Transverse colon (tissue), 4 donors: Measurements from ENCODE around the gene SEC22A. TPM values are rescaled to one million over a fixed set of nuclear protein-coding genes. Genes with fewer than 3 reads are reported as not detected.

Experiments used
- DNase-seq: peaks from one replicate; pipeline ENCODE4 v3.0.0-alpha.2; 2019
- H3K27ac ChIP-seq, 4 donors: fragments of 200-600 bp; sonication (generic); 2 replicates each; pipeline ENCODE4 v1.5.1; 2016 to 2018; ENCODE audit warnings: inconsistent platforms in 4 of 4
- H3K27me3 ChIP-seq: fragments of 200-600 bp; sonication (generic); 2 replicates; pipeline ENCODE4 v1.5.1; 2017; ENCODE audit warnings: inconsistent platforms
- H3K36me3 ChIP-seq, 4 donors: fragments of 200-600 bp; sonication (generic); 2 replicates each; pipeline ENCODE4 v1.5.1; 2017 to 2019; ENCODE audit warnings: inconsistent platforms in 4 of 4
- H3K4me1 ChIP-seq, 4 donors: fragments of 200-600 bp; sonication (generic); 2 replicates each; pipeline ENCODE4 v1.5.1; 2017 to 2020; ENCODE audit warnings: inconsistent platforms in 4 of 4
- H3K4me3 ChIP-seq, 4 donors: fragments of 200-600 bp; sonication (generic); 1 replicate in 1 of 4; 2 replicates in 3 of 4; pipeline versions ENCODE4 v1.5.1 to v1.6.1; 2017 to 2019; ENCODE audit warnings: inconsistent platforms in 4 of 4
- H3K9me3 ChIP-seq, 2 donors: fragments of 200-600 bp; sonication (generic); 2 replicates each; pipeline ENCODE4 v1.5.1; 2017 to 2019; ENCODE audit warnings: inconsistent platforms in 2 of 2
- EP300 ChIP-seq: sonication (generic); formaldehyde crosslinking; IDR thresholded peaks from one replicate; pipeline ENCODE4 v1.6.1; 2017; ENCODE audit warnings: antibody characterized with exemption, low read depth
- POLR2A ChIP-seq: fragments of 450-650 bp; IDR thresholded peaks from one replicate; pipeline ENCODE4 v1.6.1; 2016; ENCODE audit warnings: antibody characterized with exemption, mild to moderate bottlenecking, moderate library complexity
- POLR2AphosphoS5 ChIP-seq, 3 donors: sonication (generic); formaldehyde crosslinking; IDR thresholded peaks; one replicate each; pipeline ENCODE4 v1.6.1; 2016; ENCODE audit warnings: antibody characterized with exemption in 3 of 3
- WGBS, 2 donors: methylation state at CpG; one replicate each; pipeline ENCODE4 v1.1.5; 2018; ENCODE audit warnings: low coverage in 1 of 2; 5-methylcytosine and 5-hydroxymethylcytosine counted together
- in situ Hi-C, 4 donors: fragments of 200-750 bp; cut with MboI; loops; one replicate each; pipeline versions ENCODE4 v1.15.0 to v1.15.1; 2017; ENCODE audit warnings: low sequenced_read_pairs in 3 of 4, low pct_ligation_motif_present in 1 of 4, low pct_unique_long_range_greater_than_20kb in 1 of 4
- intact Hi-C: fragments of 100-400 bp; cut with DNase I; formaldehyde crosslinking; loops from one replicate; pipeline ENCODE4 v1.15.1; 2023; ENCODE audit warnings: low total_unique reads
- total RNA-seq, 4 donors: library from RNA; depleted of rRNA; stranded (reverse); fragments of >200 nt; gene quantifications; one replicate each; pipeline ENCODE4 v1.1.0, GENCODE V29; 2016
- TF ChIP-seq, protein P1 (sequence below), 5 experiments: fragments of 200-600 bp in 3 of 5; fragments of 450-650 bp in 2 of 5; sonication (generic) in 3 of 5; IDR thresholded peaks; 1 replicate in 2 of 5; 2 replicates in 3 of 5; pipeline ENCODE4 v1.5.1; 2016 to 2017; ENCODE audit warnings: antibody characterized with exemption in 5 of 5, inconsistent platforms in 3 of 5, mild to moderate bottlenecking in 2 of 5, moderate library complexity in 1 of 5

Gene SEC22A
- total RNA-seq, 4 donors from 2014 or later, result 4.5 to 33.8 (median 17.6) TPM

DNA sequence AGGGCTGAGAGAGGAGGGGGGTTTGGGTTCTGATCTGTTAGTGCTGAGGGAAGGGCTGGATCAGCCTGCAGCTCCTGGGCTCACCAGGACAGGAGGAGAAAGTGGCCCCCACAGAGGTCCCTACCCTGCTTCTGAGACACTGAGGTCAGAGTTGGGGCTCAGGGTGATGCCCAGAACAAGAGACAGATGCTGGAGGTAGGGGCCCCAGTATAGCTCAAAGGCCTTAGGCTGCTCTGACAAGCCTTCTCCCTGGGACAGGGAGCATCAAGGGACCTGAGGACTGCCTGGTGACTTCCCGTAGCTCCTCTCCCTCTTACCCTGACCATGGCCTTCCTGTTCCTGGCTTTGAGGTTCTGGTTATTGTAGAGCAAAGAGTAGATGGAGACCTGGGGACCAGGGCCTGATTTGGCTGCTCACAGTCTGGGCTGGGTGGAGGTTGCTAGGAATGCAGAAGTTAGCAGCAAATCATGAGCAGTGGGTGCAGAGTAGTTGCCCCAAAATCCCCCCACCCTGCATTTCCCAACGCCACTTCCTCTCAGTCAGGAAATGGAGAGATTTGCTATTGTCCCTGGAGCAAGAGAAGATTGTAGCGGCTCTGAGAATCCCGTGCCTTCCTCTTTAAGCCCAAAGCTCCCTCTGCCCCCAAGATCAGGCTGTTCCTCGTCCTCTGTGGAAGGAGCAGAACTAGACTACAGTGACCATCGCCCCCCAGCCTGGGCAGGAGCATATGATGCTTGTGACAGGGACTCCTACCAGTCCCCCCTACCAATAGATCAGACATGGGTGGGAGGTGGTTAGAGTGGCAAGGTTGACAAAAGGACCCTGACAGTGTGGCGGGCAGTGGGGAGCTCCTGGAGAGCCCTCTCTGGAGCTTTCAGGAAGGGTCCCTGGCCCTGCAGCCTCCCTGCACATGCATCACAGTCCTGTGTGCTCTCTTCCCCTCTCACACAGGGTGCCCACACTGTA, 47.4 kb upstream of the SEC22A start:
- peaks cover 0 to 8% (median 0%) of the 10 kb centered on the region in 4 donors for H3K36me3 ChIP-seq
- intact Hi-C loops, result no loop called here
- H3K4me1 ChIP-seq, result no peaks in the 10 kb centered on the region
- H3K27ac ChIP-seq, result no peak overlapping the region
- TF ChIP-seq POLR2A, result no peak
- TF ChIP-seq, protein P1, sequence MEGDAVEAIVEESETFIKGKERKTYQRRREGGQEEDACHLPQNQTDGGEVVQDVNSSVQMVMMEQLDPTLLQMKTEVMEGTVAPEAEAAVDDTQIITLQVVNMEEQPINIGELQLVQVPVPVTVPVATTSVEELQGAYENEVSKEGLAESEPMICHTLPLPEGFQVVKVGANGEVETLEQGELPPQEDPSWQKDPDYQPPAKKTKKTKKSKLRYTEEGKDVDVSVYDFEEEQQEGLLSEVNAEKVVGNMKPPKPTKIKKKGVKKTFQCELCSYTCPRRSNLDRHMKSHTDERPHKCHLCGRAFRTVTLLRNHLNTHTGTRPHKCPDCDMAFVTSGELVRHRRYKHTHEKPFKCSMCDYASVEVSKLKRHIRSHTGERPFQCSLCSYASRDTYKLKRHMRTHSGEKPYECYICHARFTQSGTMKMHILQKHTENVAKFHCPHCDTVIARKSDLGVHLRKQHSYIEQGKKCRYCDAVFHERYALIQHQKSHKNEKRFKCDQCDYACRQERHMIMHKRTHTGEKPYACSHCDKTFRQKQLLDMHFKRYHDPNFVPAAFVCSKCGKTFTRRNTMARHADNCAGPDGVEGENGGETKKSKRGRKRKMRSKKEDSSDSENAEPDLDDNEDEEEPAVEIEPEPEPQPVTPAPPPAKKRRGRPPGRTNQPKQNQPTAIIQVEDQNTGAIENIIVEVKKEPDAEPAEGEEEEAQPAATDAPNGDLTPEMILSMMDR (IDR thresholded peaks at IDR 0.05), result no peak
- TF ChIP-seq POLR2AphosphoS5 (IDR thresholded peaks at IDR 0.05), result no peak
- no peak for TF ChIP-seq EP300
- WGBS, 2 donors, result 95% methylated on average over 7 of the region's 7 CpGs; no CpG with 5 or more reads in 1 of the 2 donors
- no peaks in the 10 kb centered on the region for H3K27me3 ChIP-seq
- in situ Hi-C loops, result no loop called here
- no peak for DNase-seq
- H3K4me3 ChIP-seq, result no peak overlapping the region
- H3K9me3 ChIP-seq, result no peaks in the 10 kb centered on the region

DNA sequence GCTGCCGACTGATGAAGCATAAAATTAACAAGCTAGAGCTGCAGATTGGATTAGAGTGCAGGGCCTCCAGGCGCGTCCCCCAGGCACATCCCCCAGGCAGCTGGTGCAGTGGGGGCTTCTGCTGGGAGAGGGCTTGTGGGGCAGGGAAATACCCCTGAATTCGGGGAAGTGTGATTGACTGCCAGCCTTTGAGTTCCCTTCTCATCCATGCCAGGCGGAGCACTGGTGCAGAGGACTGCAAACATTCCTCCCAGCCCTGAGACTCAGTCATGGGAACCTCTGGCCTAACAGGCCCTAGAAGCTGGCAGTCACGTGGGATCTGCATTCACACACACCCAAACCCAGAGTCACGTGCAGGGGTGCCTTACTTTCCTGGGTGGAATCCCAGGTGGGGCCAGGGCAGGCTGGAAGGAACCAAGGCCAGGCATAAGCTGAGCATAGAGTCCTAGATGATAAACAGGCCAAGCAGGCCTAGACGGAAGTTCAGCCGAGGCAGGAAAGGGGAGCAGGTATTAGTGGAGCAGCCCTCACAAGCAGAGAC, 46.2 kb upstream of the SEC22A start:
- intact Hi-C loops (no loop called here), in situ Hi-C loops (no loop called here)
- no peak overlapping the region for H3K27ac ChIP-seq
- no peaks in the 10 kb centered on the region for H3K9me3 ChIP-seq
- TF ChIP-seq POLR2AphosphoS5 (IDR thresholded peaks at IDR 0.05), result no peak
- TF ChIP-seq, protein P1 (IDR thresholded peaks at IDR 0.05), result no peak
- no peak for TF ChIP-seq EP300
- TF ChIP-seq POLR2A, result no peak
- H3K4me1 ChIP-seq, result no peaks in the 10 kb centered on the region
- no peaks in the 10 kb centered on the region for H3K27me3 ChIP-seq
- DNase-seq, result no peak
- no peak overlapping the region for H3K4me3 ChIP-seq
- no peaks in the 10 kb centered on the region for H3K36me3 ChIP-seq
- WGBS, 2 donors, result 87% methylated on average over 7 of the region's 9 CpGs; no CpG with 5 or more reads in 1 of the 2 donors

DNA sequence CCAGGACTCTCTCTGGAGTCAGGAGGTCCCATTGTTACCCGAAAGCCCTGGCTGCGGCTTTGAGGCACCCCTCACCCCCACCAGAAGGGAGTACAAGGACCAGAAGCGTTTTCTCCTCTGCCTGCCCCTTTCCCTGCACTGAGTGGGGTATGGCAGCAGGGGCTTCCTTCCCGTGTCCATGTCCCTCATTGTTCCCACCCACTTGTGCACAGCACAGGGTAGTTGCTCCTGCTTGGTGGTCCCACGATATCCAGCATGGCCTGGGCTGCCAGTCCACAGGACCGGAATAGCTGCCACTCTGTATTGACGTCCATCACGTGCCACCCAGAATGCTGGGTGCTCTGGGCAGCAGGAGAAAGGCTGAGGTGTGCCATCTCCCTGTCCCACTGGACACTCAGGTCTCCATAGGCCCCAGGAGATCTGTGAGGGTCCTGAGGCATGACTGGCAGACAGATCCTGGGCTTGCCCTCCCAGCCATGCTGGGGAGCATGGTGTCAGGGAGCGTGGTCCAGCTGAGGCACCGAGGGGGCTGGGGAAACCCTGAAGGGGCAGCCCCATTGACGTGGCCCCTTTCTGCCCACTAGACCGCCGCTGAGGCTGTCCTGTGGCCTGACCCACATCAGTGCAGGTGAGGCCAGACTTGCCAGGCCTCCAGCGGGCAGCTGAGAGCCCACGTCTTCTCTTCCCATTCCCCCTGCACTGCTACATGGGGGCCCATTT, 45.3 kb upstream of the SEC22A start:
- intact Hi-C loops, result no loop called here
- WGBS, 2 donors, result 97% methylated on average over 15 of the region's 15 CpGs; no CpG with 5 or more reads in 1 of the 2 donors
- no peaks in the 10 kb centered on the region for H3K4me1 ChIP-seq
- H3K27ac ChIP-seq, result no peak overlapping the region
- in situ Hi-C loops, result no loop called here
- no peak overlapping the region for H3K4me3 ChIP-seq
- H3K9me3 ChIP-seq, result no peaks in the 10 kb centered on the region
- DNase-seq, result no peak
- H3K36me3 ChIP-seq, result no peaks in the 10 kb centered on the region
- H3K27me3 ChIP-seq, result no peaks in the 10 kb centered on the region
- TF ChIP-seq, protein P1 (IDR thresholded peaks at IDR 0.05), result no peak
- TF ChIP-seq EP300 (no peak), POLR2AphosphoS5 (IDR thresholded peaks at IDR 0.05) (no peak), POLR2A (no peak)

DNA sequence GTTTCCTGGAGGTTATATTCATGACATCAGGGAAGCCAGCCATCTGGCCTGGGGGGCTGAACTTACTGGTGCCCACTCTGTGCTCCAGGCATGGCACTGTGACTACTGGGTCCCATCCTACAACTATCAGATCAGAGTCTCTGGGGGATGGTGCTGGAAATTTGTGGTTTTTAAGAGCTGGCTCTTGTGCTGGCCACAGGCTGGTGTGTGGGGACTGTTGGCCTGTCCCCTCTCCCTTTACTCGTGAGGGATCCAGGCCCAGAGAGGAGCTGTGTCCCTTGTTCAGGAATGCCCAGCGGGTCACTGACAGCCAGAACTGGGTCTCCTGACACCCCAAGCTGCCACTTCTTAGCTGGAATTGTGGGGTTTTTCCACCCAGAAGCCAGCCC, 44.5 kb upstream of the SEC22A start:
- Histone ChIP-seq H3K27me3 (no peaks in the 10 kb centered on the region), H3K36me3 (no peaks in the 10 kb centered on the region), H3K9me3 (no peaks in the 10 kb centered on the region), H3K4me3 (no peak overlapping the region), H3K4me1 (no peaks in the 10 kb centered on the region), H3K27ac (no peak overlapping the region)
- no peak for TF ChIP-seq POLR2A
- no peak for TF ChIP-seq EP300
- TF ChIP-seq, protein P1 (IDR thresholded peaks at IDR 0.05), result no peak
- TF ChIP-seq POLR2AphosphoS5 (IDR thresholded peaks at IDR 0.05), result no peak
- no peak for DNase-seq
- in situ Hi-C loops (no loop called here), intact Hi-C loops (no loop called here)
- WGBS, 2 donors, result 70% methylated on average over 2 of the region's 2 CpGs; no CpG with 5 or more reads in 1 of the 2 donors
